ENCODE measurements around the gene CHAT.

CHAT gene

DNA sequence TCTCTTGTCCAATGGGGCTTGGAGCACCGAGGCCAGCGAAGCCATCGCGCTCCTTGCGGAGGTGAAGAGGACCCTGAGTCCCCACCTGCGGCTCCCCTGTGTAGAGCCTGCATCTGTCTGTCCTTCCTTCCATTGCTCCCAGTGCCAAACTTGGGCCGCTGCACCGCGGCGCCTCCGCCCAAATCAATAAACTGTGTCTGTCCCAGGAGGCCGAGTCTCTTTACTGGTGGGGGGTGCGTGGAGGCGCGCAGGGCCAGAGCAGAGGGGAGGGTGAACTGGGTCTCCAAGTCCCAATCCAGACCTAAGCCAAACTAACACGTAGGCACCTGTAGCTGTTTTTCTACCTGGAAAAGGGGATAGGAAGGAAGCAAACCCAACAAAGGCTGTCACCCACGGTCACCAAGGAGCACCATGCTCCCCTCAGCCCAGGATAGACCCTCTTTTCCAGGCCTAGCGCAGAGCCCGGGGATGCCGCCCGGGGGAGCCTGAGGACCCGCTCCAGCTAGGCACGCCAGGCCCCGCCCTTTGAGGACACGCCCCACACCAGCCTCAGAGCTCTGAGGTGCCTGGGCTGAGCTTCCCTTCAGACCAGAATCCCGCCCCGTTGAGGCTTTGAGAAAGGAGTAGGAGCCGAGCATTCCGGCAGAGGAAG, 1.2 kb upstream of the CHAT start:
- no peak for DNase-seq (ENCODE audit: low read depth)

DNA sequence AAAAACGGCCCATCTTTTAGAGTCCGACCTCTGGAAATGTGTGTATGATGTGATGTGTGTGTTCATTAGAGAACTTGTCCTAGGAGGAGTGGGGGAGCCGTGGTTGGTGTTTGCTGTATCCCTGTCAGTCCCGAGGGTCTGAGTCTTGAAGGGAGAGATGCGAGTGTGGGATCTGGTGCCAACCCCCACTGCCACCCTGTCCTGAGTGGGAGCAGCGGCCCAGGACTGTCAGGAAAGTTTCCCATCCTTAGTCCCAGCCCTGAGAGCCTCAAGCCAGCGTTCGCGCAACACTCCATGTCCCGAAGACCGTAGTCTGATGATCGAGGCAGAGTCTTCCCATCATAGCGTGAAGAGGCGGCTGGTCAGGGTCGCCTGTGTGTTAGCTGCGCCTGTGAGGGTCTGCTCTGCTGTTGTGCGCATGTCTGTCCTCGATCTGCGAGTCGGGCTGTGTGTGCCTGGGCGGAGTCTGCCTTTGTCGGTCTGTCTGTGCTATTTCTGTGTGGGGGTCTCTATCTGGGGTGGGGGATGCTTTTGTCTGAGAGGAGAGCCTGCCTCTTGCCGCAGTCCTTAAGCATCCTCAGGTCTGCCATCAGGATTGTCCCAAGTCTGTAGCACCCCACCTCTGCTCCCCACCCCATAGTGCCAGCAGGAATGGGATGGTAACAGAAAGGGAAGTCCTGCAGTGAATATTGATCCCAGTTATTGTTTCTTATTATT, 514 bp upstream of the CHAT start:
- no peak for DNase-seq (ENCODE audit: low read depth)

DNA sequence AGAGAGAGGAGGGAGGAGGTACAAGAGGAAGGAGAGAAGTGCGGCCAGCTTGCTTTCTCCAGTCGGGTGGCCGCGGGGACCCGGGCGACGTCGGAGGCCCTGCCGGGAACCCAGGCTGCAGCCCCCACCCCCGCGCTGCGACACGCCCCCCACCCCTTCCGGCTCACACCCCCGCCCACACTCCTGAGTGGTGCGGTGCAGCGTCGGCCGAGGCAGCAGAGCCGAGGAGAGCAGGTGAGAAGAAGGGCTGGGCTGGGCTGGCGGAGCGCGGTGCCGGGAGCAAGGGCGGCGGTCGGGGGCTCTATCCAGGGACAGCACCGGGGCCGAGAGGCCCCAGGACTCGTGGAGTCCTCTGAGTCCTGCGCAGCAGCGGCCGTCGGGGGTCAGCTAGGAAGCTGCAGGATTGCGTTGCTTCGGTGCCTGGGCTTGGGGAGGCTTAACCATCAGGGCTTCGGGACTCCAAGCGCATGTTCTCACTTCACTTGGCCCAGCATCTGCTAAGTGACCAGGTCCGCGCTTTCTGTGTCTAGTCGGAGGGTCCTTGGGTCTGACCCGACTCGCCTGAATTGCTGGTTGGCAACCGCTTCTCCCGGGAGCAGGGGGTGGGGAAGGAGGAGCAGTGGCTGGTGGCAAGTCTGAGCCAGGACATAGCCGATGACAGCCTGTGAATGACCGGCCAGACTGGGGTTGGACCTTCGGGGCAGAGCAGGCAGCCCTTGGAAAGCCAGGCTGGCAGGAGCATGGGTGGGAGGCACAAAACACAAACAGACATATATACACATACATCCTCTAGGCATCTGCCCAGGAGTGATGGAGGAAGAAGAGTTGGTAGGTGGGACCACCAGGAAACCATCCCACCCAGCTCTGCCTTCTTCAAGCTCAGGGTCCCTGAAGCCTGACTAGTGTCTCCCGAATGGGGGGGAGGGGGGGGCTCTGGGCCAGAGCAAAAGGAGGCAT, 683 bp downstream of the CHAT start:
- DNase-seq (ENCODE audit: low read depth), result no peak

DNA sequence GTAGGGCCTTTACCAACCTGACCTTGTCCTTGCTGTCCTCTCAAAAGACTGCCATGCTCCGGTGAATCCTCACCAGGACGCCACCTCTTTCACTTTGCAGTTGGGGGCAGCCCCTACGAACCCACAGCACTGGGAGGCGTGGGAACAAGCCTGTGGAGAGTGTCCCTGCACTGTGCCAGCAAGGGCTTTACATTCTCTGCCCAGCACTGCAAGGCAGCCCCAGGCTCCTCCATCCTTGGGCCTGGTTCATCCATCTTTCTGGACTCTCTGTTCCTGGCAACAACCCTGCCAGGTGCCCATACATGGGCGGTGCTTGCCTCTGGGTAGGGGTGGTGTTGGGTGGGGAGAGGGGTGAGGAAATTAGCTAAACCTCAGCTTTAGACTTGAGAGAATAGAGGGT, 1.4 kb downstream of the CHAT start:
- no peak for DNase-seq (ENCODE audit: low read depth)

DNA sequence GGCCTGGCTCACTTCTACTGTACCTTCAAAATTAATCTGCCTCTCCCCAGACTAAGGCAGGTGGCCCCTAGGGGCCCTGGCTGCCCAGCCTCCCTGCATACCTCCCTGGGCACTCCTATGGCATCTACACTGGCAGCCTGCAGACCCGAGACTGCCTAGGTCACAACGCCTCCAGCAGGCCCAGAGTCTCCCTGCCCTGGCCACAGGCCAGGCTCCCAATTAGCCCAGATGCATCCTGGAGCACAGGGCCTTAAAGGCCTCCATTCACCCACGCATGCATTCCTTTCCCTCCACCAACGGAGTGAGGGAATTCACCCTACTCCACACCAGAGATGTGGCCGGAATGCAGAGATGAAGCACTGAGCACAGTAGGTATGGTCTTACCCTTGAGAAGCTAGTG, 1.9 kb downstream of the CHAT start:
- DNase-seq (ENCODE audit: low read depth), result no peak

DNA sequence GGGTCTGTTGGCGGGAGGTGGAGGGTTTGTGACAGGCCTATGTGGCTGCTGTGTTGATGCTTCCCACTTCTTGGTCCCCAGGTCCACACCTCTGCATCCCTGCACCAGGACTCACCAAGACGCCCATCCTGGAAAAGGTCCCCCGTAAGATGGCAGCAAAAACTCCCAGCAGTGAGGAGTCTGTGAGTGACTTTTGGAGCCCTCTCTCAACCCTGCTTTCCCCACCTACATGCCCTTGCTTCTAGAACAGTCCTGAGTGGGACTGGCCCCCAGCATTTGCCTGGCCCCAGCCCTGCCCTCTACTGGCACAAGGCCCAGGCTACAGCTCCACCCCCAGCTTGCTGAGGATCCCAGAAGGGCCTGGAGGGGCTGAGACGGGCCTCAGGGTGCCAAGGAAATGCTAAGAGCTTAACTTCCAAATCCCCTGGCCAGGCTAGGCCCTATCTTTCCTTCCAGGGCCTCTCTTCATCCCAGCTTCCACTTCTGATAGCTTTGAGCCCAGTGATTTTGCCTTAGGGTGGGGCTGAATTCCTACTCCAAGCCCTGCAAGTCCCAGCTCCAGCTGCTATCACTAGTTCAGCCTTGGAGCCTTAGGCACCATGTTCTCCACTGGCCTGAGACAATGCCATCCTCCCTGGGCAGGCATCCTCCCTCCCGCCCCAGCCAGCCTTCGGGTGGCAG, 2.7 kb downstream of the CHAT start:
- no peak for DNase-seq (ENCODE audit: low read depth)

DNA sequence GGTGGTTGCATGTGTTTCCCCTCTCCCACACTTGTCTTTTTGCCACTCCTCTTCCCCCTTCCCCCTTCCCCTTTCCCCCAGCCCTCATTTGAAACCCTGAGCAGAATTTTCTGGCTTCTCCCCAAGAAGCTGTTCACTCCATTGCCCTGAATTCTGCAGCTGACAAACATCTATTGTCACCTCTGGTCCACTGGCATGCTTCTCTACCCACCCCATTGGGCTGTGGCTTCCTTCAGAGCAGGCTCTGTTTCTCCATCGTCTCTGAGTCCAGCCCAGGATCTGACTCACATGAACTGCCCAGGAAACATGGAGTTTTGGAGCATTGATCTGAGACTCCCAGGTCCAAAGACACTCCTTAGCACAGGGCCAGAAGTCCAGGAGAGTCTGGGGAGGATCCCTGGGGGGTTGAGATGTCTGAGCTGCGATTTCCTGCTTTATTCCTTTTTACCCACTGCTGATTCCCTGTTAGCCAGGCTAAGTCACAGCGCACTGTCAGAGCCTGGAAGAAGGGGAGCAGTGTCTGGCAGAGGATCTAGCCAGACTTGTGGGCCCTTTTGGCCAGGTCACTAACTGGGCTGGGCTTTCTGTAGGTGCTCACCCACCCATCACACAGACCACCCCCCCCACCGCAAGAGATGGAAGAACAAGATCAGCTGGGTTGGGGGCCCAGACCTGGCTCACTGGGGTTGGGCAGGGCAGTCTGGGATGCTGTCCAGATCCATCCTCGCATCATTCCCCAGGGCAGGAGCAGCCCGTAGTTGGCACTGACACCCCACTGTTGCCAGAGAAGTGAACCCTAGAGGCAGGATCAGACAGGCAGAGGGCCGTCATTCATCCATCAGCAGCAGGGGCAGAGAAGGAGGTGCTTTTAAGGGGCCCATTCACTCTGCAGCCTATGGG, 3.5 kb downstream of the CHAT start:
- DNase-seq (ENCODE audit: low read depth), result no peak

DNA sequence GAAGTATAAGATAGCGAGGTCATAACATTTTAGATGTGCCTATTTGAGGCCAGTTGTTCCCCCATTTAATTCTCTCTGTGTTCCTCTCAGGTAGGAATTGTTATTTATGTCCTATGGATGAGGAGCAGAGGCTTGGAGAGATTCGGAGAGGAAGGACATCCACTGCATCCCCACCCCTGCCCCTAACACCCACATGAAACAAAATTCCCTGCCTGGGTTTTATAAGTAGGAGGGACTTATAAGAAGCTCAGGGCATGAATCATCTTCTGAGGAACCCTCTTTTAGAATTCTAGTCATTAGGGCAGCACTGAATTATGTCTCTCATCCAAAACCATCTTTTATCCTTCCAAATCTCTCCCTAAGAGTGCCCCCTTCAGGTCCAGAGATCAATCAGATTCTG, 5.0 kb downstream of the CHAT start:
- no peak for DNase-seq (ENCODE audit: low read depth)

DNA sequence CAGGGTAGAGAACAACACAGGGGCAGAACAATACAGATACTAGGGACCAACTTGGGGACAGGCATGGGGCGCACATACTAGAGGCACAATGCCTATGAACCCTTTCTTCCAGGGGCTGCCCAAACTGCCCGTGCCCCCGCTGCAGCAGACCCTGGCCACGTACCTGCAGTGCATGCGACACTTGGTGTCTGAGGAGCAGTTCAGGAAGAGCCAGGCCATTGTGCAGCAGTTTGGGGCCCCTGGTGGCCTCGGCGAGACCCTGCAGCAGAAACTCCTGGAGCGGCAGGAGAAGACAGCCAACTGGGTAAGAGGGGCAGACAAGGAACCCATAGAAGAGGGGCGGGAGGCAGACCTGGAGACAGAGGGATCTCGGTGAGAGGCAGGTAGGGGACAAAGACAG, 5.8 kb downstream of the CHAT start:
- no peak for DNase-seq (ENCODE audit: low read depth)

DNA sequence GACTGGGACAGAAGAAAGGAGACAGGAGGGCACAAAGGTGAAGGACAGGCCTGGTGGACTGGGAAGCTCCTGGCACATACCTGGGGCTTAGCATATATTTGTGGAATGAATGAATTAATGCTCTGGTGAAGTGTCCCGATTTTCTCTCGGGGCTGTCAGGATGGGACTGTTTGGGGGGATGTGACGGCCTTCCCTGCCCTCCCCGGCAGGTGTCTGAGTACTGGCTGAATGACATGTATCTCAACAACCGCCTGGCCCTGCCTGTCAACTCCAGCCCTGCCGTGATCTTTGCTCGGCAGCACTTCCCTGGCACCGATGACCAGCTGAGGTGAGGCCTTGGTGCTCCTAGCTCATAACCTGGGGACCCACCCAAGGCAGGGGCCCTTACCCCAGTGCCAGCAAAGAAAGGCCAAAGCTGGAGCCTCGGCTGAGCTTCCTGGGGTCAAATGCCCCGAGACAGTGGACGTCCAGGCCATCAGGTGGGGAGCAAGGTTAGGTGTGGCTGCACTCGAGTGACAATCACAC, 6.5 kb downstream of the CHAT start:
- DNase-seq (ENCODE audit: low read depth), result no peak

DNA sequence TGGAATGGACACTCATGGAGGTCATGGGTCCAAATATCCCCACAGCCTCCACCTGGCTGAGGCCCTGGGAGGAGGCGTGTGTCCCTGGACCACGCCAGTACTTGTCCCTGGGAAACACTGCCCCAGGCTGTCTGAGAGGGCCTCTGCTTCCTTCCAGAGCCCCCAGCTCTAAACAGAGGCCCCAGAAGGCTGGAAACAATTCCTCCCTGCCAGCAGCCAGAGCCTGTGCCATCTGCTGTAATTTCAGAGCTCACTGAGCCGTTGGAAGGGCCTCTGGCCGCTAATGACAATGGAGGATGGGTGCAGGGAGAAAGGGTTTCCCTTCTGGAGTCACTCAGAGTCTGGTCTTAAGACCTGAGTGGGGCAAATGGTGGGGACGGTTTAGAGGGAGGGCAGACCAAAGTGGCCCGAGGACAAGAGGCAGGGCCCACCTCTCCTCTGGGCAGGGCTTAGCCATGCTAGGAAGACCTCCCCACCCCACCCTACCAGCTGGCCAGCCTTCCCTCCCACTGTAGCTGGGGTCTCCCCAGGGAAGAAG, 7.1 kb downstream of the CHAT start:
- DNase-seq (ENCODE audit: low read depth), result no peak

DNA sequence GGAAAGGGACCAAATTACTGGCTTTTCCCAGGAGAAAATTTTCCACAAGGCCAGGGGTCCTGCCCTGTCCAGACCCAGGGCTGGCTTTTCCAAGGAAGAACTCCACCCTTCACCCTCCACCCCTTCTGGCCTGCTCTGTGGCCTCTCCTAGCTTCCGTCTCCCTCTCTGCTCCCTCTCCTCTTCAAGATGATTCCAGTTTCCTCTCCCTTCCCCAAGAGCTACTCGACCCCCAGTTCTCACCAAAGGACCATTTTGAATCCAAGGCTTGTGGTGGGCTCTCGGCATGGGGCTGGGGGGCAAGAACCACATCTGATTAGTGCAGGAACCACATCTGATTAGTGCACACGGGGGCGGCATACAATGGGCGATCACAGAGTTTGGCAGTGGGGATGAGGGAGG, 7.7 kb downstream of the CHAT start:
- DNase-seq (ENCODE audit: low read depth), result no peak

DNA sequence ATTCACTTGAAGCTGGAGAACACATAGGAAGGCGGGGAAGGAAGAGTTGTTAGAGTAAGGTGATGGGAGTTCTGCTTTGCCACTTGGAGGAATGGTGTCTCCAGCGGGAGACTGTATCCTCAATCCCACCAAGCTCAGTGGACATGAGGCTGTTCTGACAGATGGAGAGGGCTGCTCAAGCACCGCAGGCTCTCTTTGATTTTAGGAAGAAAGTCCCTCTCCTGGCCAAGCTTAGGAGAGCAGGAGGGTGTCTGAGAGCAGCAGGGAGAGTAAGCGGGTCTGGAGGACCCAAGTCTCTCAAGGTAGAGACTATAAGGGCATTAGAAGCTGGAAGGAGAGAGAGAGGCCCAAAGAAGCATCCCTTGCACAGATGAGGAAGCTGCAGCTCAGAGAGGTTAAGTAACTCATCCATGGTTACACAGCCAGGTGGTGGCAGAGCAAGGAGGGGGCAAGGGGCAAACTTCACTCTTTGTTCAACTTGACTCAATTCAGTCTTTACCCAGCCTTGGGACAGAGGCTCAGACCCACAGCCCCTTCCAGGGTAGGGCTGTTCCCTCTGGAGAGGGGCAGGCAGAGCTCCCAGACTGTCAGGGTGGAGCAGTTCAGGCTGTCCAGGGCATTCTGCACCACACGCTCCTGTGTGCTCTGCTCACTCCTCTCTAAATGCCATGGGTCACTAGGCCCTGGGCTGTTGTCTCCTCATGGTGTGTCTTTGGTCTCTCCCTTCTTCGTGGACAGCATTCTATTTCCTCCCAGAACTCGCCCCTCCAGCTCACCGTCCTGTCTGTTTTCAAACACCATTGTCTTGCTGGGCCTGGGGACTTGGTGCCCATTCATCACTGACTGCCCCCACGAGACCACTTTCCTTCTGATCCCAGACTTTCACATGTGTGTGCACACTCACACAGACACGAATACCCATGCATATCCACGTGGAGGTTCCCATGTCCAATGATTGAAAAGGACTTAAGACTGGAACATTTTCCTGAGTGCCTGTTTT, 8.9 kb downstream of the CHAT start:
- DNase-seq (ENCODE audit: low read depth), result no peak

DNA sequence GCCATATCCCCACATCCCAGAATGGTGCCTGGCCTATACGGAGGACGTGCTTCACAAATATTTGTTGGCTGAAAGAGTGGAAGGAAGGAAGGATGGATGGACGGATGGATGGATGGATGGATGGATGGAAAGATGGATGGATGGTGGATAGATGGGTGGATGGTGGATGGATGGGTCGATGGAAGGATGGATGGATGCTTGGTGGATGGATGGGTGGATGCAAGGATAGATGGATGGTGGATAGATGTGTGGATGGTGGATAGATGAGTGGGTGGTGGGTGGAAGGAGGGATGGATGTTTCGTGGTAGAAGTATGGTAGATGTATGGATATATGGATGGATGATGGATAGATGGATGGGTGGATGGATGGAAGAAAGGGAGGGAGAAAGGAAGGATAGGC, 10.8 kb downstream of the CHAT start:
- no peak for DNase-seq (ENCODE audit: low read depth)

DNA sequence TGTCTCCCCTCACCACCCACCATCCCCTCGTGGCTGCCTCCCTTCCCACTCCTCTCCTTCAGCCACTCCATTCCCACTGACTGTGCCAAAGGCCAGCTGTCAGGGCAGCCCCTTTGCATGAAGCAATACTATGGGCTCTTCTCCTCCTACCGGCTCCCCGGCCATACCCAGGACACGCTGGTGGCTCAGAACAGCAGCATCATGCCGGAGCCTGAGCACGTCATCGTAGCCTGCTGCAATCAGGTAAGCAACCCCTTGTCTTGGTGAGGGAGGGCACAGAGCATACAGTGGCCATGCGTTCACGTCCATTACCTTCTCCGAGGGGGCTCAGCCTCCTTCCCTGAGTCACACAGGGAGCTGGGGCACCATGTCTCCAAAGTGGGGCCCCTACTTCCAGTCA, 11.6 kb downstream of the CHAT start:
- no peak for DNase-seq (ENCODE audit: low read depth)

DNA sequence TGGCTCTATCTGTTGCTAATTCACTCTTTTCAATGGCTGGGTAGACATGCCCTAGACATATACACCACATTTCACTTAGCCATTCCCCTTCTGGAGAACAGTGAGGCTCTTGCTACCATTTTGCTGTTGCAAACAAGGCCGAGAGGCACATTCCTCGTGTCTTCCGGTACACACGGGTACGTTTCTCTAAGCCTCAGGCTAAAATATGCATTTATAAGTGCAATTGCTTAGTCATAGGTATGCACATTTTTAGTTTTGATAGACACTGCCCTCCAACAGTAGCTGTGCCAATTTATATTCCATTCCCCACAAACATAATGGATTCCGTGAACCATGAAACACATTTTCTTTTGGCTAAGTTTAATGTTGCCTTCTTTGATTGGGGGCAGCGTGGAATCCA, 13.2 kb downstream of the CHAT start:
- no peak for DNase-seq (ENCODE audit: low read depth)

DNA sequence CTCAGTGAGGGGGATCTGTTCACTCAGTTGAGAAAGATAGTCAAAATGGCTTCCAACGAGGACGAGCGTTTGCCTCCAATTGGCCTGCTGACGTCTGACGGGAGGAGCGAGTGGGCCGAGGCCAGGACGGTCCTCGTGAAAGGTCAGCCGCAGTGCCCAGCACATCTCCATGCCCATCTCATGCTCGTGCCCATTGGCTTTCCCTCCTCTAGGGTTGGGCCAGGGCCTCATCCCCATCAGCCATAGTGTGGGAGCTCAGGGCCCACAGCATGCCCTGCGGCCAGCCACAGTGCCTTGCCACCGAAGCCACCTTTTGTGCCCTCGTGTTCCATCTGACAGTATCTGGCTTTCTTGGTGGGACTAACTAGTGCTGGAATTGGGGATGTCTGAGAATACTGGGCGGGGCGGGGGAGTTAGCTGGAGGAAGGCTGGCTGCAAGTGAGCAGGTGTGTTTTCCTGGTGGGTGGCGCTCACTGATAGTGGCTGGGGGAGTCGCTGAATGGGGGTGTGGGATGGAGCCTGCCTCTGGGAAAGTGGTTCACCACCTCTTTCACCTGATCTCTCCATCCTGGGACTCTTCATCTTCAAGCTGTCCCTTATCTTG, 13.9 kb downstream of the CHAT start:
- no peak for DNase-seq (ENCODE audit: low read depth)

DNA sequence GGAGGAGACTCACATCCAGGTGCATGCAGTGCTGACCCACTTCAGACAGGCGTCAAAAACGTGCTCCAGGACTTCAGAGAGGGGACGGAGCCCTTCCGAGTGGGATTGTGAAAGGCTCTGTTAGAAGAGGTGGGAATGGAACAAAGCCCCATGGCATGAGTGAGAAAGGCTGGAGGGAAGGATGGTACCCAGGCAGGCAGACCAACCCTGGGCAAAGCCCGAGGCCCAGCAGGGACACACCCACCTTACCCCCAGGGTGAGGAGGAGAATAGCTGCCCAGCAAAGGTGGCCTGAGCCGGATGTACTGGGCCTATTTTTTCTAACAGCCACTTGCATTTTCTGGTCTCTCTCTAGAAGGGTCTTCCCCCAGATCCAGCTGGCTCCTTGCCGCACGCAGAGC, 14.8 kb downstream of the CHAT start:
- DNase-seq (ENCODE audit: low read depth), result no peak

DNA sequence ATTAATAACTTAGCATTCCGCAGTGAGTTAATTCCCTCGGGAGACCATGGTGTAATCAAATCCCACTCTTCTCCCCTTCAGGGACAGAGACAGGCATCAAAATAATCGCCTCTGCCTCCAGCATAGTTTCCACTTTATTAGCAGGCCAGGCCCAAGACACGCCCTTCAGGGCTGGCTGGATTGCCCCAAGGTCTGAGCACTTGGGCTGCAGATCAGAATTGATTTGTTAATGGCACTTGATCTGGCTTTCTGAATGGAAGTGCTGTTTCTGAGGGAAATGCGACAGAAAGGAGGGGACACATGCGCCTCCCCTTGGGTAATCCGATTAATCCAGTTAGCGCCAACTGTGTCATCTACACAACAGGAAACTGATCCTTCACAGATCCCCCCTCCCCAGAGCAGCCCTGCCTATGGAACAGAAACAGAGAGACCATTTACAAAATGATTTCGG, 15.6 kb downstream of the CHAT start:
- no peak for DNase-seq (ENCODE audit: low read depth)

Data from iris pigment epithelial cell (primary cell).